SU-DHL-6 (cell line): ENCODE measurements around the gene RNF123.
A peak's percentile ranks its signal among the peaks of the same experiment; 100 is the strongest.

Source experiments
- H2AFZ ChIP-seq: fragments of 200-600 bp; sonication (generic); 2 replicates; pipeline ENCODE4 v1.6.1; 2014; ENCODE audit warnings: low read depth, mild to moderate bottlenecking, moderate library complexity, mixed read lengths, antibody characterized with exemption, low read length; ENCODE audit not compliant: severe bottlenecking
- H3F3A ChIP-seq: fragments of 200-600 bp; shearing (Covaris generic); 2 replicates; pipeline ENCODE4 v1.6.0; 2016; ENCODE audit warnings: antibody characterized with exemption, mild to moderate bottlenecking; ENCODE audit not compliant: insufficient read depth
- H3K27ac ChIP-seq: fragments of 200-600 bp; sonication (generic); 2 replicates; pipeline ENCODE4 v1.5.1; 2016; ENCODE audit warnings: low read depth, mild to moderate bottlenecking, low read length, moderate library complexity, mixed read lengths
- H3K27me3 ChIP-seq: fragments of 200-600 bp; sonication (generic), shearing (Covaris generic); 2 replicates; pipeline ENCODE4 v1.6.0; 2014; ENCODE audit warnings: mild to moderate bottlenecking, low read length
- H3K36me3 ChIP-seq: fragments of 200-600 bp; sonication (generic); 2 replicates; pipeline ENCODE4 v1.6.1; 2014; ENCODE audit warnings: mild to moderate bottlenecking, low read length, mixed read lengths
- H3K4me2 ChIP-seq: fragments of 300-600, 200-600 bp; shearing (Covaris generic), sonication (generic); 2 replicates; pipeline ENCODE4 v1.6.0; 2014; ENCODE audit warnings: low read length, low read depth, mild to moderate bottlenecking; ENCODE audit not compliant: poor library complexity, severe bottlenecking
- H3K4me3 ChIP-seq: fragments of 200-600 bp; sonication (generic); 2 replicates; pipeline ENCODE4 v1.5.1; 2014; ENCODE audit warnings: antibody characterized with exemption, low read length, mild to moderate bottlenecking, mixed read lengths; ENCODE audit not compliant: insufficient read depth, poor library complexity, severe bottlenecking
- H3K79me2 ChIP-seq: fragments of 200-600 bp; sonication (generic); 2 replicates; pipeline ENCODE4 v1.6.1; 2014; ENCODE audit warnings: mild to moderate bottlenecking, low read length, moderate library complexity; ENCODE audit not compliant: insufficient read depth
- H3K9ac ChIP-seq: fragments of 200-600 bp; sonication (generic); 2 replicates; pipeline ENCODE4 v1.7.0; 2014; ENCODE audit warnings: mild to moderate bottlenecking, low read length
- H3K9me2 ChIP-seq: fragments of 200-600 bp; sonication (generic); replicated peaks from 2 replicates; pipeline ENCODE4 v1.6.1; 2014; ENCODE audit warnings: low read length; ENCODE audit not compliant: insufficient read depth
- H3K9me3 ChIP-seq: fragments of 200-600 bp; sonication (generic); 2 replicates; pipeline ENCODE4 v1.6.1; 2014; ENCODE audit warnings: low read length, mixed read lengths; ENCODE audit not compliant: insufficient read depth
- H4K20me1 ChIP-seq: fragments of 200-600 bp; sonication (generic); 2 replicates; pipeline ENCODE4 v1.6.1; 2014; ENCODE audit warnings: low read depth, mild to moderate bottlenecking, antibody characterized with exemption, low read length, moderate library complexity, mixed read lengths
- CTCF ChIP-seq: fragments of 200-600 bp; sonication (generic); IDR thresholded peaks from one replicate; pipeline ENCODE4 v1.5.1; 2017; ENCODE audit warnings: antibody characterized with exemption, mild to moderate bottlenecking, low read length, moderate library complexity; ENCODE audit not compliant: insufficient read depth, poor library complexity, severe bottlenecking
- EZH2phosphoT487 ChIP-seq: fragments of 200-600 bp; sonication (generic), shearing (Covaris generic); conservative IDR thresholded peaks from 2 replicates; pipeline ENCODE4 v1.6.1; 2018; ENCODE audit warnings: mild to moderate bottlenecking, antibody characterized with exemption, low read length, moderate library complexity, mixed read lengths

Gene RNF123

GRCh38 chr3:49689046-49689907 lies at the start of gene RNF123, which contains the start of gene MST1:
Gene RNF123 (plus strand): TSS chr3:49689557. CDS start chr3:49691166, 1,609 bp downstream.
Gene MST1 (minus strand): TSS chr3:49689474. CDS start chr3:49688691, 783 bp downstream.
- H4K20me1 ChIP-seq: no peaks in the 10 kb centered on the region
- H3K79me2 ChIP-seq: 0 out of 2 replicates have a peak, but pooled peaks cover 7% of the 10 kb centered on the region
- no peaks in the 10 kb centered on the region for H3K36me3 ChIP-seq
- H3K9me3 ChIP-seq: no peaks in the 10 kb centered on the region
- no peak for TF ChIP-seq EZH2phosphoT487
- no peak for TF ChIP-seq CTCF
- H3K4me2 ChIP-seq: peak within 1 kb of the TSS; percentile 77
- peak within 1 kb of the TSS; percentile 31 for H3K27ac ChIP-seq
- peak within 1 kb of the TSS; percentile 80 for H2AFZ ChIP-seq
- no peaks in the 10 kb centered on the region for H3K9me2 ChIP-seq
- H3F3A ChIP-seq: no peaks in the 10 kb centered on the region
- H3K4me3 ChIP-seq: peak within 1 kb of the TSS; percentile 86
- H3K27me3 ChIP-seq: no peaks in the 10 kb centered on the region
- peak within 1 kb of the TSS; percentile 71 for H3K9ac ChIP-seq

GRCh38 chr3:49641292-49641691 lies 48.1 kb upstream of the RNF123 start:
- Histone ChIP-seq H2AFZ (no peak overlapping the region), H3K36me3 (no peaks in the 10 kb centered on the region), H3K9ac (no peak overlapping the region), H4K20me1 (no peaks in the 10 kb centered on the region), H3K4me3 (no peak overlapping the region), H3K9me2 (no peaks in the 10 kb centered on the region), H3K9me3 (no peaks in the 10 kb centered on the region), H3F3A (no peaks in the 10 kb centered on the region), H3K79me2 (no peaks in the 10 kb centered on the region), H3K27me3 (no peaks in the 10 kb centered on the region), H3K4me2 (no peak overlapping the region), H3K27ac (no peak overlapping the region)
- no peak for TF ChIP-seq CTCF
- TF ChIP-seq EZH2phosphoT487: no peak

GRCh38 chr3:49641921-49642707 lies 47.2 kb upstream of the RNF123 start:
- no peak overlapping the region for H3K9ac ChIP-seq
- TF ChIP-seq EZH2phosphoT487 (no peak), CTCF (no peak)
- no peak overlapping the region for H2AFZ ChIP-seq
- no peak overlapping the region for H3K4me2 ChIP-seq
- H3F3A ChIP-seq: no peaks in the 10 kb centered on the region
- no peaks in the 10 kb centered on the region for H3K36me3 ChIP-seq
- H3K4me3 ChIP-seq: no peak overlapping the region
- H3K9me3 ChIP-seq: no peaks in the 10 kb centered on the region
- no peaks in the 10 kb centered on the region for H4K20me1 ChIP-seq
- H3K27me3 ChIP-seq: no peaks in the 10 kb centered on the region
- H3K79me2 ChIP-seq: no peaks in the 10 kb centered on the region
- H3K27ac ChIP-seq: no peak overlapping the region
- no peaks in the 10 kb centered on the region for H3K9me2 ChIP-seq
